ENCODE measurements around the gene DNAJB1.

Gene DNAJB1

DNA sequence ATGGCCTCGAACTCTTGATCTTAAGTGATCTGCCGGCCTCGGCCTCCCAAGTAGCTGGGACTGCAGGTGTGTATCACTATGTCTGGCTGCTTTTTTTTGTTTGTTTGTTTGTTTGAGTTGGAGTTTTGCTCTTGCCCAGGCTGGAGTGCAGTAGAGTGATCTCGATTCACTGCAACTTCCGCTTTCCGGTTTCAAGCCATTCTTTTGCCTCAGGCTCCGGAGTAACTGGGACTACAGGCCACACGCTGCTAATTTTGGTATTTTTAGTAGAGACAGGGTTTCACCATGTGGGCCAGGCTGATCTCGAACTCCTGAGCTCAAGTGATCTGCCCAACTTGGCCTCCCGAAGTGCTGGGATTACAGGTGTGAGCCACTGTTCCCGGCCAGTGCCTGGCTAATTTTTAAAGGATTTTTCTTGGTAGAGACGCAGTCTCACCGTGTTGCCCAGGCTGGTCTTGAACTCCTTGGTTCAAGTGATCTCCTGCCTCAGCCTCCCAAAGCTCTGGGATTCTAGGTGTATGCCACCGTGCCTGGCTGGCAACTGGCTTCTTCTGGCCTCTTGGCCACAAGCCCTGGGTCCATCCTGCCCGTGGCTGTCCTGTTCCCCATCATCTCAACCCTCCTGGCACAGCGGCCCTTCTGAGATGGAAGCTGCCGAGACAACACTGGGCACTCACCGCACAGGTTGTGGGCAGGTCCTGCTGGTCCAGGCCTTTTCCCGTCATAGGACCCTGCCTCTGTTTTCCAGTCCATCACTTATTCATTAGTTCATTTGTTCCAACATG lies 22.7 kb upstream of the DNAJB1 start:
- TF ChIP-seq, protein P1, sequence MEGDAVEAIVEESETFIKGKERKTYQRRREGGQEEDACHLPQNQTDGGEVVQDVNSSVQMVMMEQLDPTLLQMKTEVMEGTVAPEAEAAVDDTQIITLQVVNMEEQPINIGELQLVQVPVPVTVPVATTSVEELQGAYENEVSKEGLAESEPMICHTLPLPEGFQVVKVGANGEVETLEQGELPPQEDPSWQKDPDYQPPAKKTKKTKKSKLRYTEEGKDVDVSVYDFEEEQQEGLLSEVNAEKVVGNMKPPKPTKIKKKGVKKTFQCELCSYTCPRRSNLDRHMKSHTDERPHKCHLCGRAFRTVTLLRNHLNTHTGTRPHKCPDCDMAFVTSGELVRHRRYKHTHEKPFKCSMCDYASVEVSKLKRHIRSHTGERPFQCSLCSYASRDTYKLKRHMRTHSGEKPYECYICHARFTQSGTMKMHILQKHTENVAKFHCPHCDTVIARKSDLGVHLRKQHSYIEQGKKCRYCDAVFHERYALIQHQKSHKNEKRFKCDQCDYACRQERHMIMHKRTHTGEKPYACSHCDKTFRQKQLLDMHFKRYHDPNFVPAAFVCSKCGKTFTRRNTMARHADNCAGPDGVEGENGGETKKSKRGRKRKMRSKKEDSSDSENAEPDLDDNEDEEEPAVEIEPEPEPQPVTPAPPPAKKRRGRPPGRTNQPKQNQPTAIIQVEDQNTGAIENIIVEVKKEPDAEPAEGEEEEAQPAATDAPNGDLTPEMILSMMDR (IDR thresholded peaks at IDR 0.05; ENCODE audit: insufficient read depth, low read depth, low read length, missing control alignments): no peak

GRCh38 chr19:14536926-14537692 lies 18.9 kb upstream of the DNAJB1 start:
- TF ChIP-seq, protein P1 (IDR thresholded peaks at IDR 0.05; ENCODE audit: insufficient read depth, low read depth, low read length, missing control alignments): no peak
- peak; percentile 97 for DNase-seq (ENCODE audit: low read depth)
- H3K4me3 ChIP-seq (ENCODE audit: low read length): peak overlapping the region; percentile 22

More for the DNA sequence above, 22.7 kb upstream of the DNAJB1 start:
- DNase-seq (ENCODE audit: low read depth): no peak
- no peak overlapping the region for H3K4me3 ChIP-seq (ENCODE audit: low read length)

DNA sequence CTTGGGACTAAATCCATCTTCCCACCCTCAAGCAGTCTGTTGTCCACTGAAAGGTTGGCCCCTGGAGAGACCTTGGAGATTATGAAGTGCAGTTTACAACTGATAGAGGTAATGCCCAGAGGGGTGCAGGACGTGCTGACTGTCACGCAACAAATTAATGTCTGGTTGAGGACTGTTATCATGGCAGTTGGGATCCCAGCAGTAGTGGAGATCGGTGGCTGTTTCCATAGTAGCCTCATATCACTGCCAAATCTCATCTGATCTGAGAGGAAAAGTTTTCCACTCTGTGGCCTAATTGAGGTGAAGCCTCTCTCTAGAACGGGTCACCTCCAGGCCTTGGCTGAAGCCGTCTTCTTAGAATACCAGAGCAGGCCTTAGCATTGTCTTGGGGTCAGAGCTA lies 15.3 kb upstream of the DNAJB1 start:
- TF ChIP-seq, protein P1 (IDR thresholded peaks at IDR 0.05; ENCODE audit: insufficient read depth, low read depth, low read length, missing control alignments): no peak
- DNase-seq (ENCODE audit: low read depth): no peak
- no peak overlapping the region for H3K4me3 ChIP-seq (ENCODE audit: low read length)

- TF ChIP-seq, protein P1 (IDR thresholded peaks at IDR 0.05; ENCODE audit: insufficient read depth, low read depth, low read length, missing control alignments): no peak
- H3K4me3 ChIP-seq (ENCODE audit: low read length): peak overlapping the region; percentile 99
- no peak for DNase-seq (ENCODE audit: low read depth)
Observed at GRCh38 chr19:14530506-14530905, 12.3 kb upstream of the DNAJB1 start.

- TF ChIP-seq, protein P1 (IDR thresholded peaks at IDR 0.05; ENCODE audit: insufficient read depth, low read depth, low read length, missing control alignments): no peak
- no peak for DNase-seq (ENCODE audit: low read depth)
- peak overlapping the region; percentile 99 for H3K4me3 ChIP-seq (ENCODE audit: low read length)
Observed at GRCh38 chr19:14530005-14530348, 11.8 kb upstream of the DNAJB1 start.

- peak; percentile 100 for DNase-seq (ENCODE audit: low read depth)
- H3K4me3 ChIP-seq (ENCODE audit: low read length): peak within 1 kb of the TSS; percentile 99
- TF ChIP-seq, protein P1 (IDR thresholded peaks at IDR 0.05; ENCODE audit: insufficient read depth, low read depth, low read length, missing control alignments): no peak
Observed at GRCh38 chr19:14529254-14530004, 11.2 kb upstream of the DNAJB1 start, which contains the start of gene TECR. Gene TECR (plus strand): TSS chr19:14529594. CDS start chr19:14529697, 103 bp downstream.

Measured in epithelial cell of esophagus (primary cell).